Fibroblast of pulmonary artery (primary cell): ENCODE data around the gene EPS15.

Experiments used
- DNase-seq: peaks from one replicate; pipeline ENCODE4 v3.0.0-alpha.2; 2010; ENCODE audit warnings: low read depth
- H3K4me3 ChIP-seq: replicated peaks from 2 replicates; pipeline ENCODE4 v1.5.1; 2011; ENCODE audit warnings: low read depth, mild to moderate bottlenecking, control low read depth, low read length, moderate library complexity
- TF ChIP-seq, protein P1 (sequence below): IDR thresholded peaks from 2 replicates; pipeline ENCODE4 v1.5.1; 2011; ENCODE audit warnings: mild to moderate bottlenecking, control low read depth, low read length, inconsistent platforms; ENCODE audit errors: missing control alignments

The EPS15 gene

GRCh38 chr1:51354416-51354815 is 164.7 kb downstream of the EPS15 start:
- no peak overlapping the region for H3K4me3 ChIP-seq
- no peak for DNase-seq
- TF ChIP-seq, protein P1, sequence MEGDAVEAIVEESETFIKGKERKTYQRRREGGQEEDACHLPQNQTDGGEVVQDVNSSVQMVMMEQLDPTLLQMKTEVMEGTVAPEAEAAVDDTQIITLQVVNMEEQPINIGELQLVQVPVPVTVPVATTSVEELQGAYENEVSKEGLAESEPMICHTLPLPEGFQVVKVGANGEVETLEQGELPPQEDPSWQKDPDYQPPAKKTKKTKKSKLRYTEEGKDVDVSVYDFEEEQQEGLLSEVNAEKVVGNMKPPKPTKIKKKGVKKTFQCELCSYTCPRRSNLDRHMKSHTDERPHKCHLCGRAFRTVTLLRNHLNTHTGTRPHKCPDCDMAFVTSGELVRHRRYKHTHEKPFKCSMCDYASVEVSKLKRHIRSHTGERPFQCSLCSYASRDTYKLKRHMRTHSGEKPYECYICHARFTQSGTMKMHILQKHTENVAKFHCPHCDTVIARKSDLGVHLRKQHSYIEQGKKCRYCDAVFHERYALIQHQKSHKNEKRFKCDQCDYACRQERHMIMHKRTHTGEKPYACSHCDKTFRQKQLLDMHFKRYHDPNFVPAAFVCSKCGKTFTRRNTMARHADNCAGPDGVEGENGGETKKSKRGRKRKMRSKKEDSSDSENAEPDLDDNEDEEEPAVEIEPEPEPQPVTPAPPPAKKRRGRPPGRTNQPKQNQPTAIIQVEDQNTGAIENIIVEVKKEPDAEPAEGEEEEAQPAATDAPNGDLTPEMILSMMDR = no peak

- no peak for DNase-seq
- TF ChIP-seq, protein P1 = no peak
Measured at GRCh38 chr1:51351907-51352306, 167.2 kb downstream of the EPS15 start.

GRCh38 chr1:51349862-51350261 is 169.2 kb downstream of the EPS15 start:
- no peak overlapping the region for H3K4me3 ChIP-seq
- TF ChIP-seq, protein P1 = no peak
- no peak for DNase-seq

More at GRCh38 chr1:51351907-51352306, 167.2 kb downstream of the EPS15 start:
- no peak overlapping the region for H3K4me3 ChIP-seq

DNA sequence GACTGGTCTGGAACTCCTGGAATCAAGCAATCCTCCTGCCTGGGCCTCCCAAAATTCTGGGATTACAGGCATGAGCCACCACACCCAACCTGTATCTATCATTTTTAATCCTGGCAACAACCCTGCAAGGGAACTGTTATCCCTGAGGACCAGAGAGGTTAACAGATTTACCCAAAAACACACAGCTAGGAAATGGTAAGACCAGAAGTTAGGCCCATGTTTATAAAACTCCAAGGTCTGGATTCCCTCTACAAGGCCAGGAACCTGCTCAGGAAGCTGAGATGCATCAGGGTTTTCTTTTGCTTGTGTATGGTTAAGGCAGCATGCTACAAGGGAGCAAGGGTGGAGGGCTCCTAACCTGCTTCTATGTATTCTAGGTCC is 170.9 kb downstream of the EPS15 start:
- no peak for DNase-seq
- H3K4me3 ChIP-seq = no peak overlapping the region
- TF ChIP-seq, protein P1 = no peak

DNA sequence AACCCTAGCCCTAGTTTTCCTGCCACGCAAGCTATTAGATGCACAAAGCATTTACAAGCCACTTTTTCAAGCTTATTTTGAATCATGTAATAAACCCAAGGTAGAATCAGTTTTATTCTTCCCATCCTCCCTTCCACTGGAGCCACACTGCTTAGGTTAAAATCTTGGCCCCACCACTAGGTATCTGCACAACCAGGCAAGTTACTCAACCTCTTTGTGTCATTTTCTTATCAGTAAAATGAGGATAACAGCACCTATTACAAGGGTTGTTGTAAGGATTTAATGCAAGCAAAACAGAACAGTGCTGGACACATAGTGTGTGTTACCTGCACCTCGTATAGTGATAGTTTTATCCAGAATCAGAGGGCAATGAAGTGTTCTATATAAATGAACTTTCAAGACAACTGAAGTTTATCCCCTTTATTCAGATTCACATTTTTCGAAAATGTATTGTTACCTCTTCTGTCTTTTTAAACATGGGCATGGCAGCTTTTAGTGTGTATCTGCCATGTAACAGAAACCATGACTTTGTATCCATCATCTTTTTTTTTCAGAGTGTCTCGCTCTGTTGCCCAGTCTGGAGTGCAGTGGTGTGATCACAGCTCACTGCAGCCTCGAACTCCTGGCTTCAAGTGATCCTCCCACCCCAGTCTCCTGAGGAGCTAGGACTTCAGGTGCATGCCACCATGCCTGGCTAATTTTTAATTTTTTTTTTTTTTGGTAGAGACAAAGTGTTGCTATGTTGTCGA is 171.5 kb downstream of the EPS15 start:
- TF ChIP-seq, protein P1 = no peak
- H3K4me3 ChIP-seq = no peak overlapping the region

GRCh38 chr1:51346086-51346942 is 172.8 kb downstream of the EPS15 start:
- TF ChIP-seq, protein P1 = no peak
- H3K4me3 ChIP-seq = no peak overlapping the region
- no peak for DNase-seq

More for the DNA sequence above, 171.5 kb downstream of the EPS15 start:
- no peak for DNase-seq
